H9 (cell line): Measurements from ENCODE around the gene AP4S1. TPM values are rescaled to one million over a fixed set of nuclear protein-coding genes. Genes with fewer than 3 reads are reported as not detected.
A peak's percentile ranks its signal among the peaks of the same experiment; 100 is the strongest.

Experiments
- DNase-seq: peaks from one replicate; pipeline ENCODE4 v3.0.0-alpha.2; 2017
- H2AFZ ChIP-seq: one replicate; pipeline ENCODE4 v1.6.1; 2013; ENCODE audit warnings: mild to moderate bottlenecking, low read length, control low read depth, moderate library complexity
- H2AK5ac ChIP-seq: 2 replicates; pipeline ENCODE4 v1.6.1; 2013; ENCODE audit warnings: low read length, control low read depth, mixed read lengths; ENCODE audit not compliant: insufficient read length
- H2BK120ac ChIP-seq: one replicate; pipeline ENCODE4 v1.6.1; 2013; ENCODE audit warnings: low read depth, mild to moderate bottlenecking, low read length, control low read depth, inconsistent platforms; ENCODE audit not compliant: poor library complexity, severe bottlenecking
- H2BK12ac ChIP-seq: 2 replicates; pipeline ENCODE4 v1.6.1; 2013; ENCODE audit warnings: low read length, control low read depth, mixed read lengths, low read depth; ENCODE audit not compliant: insufficient read length
- H2BK15ac ChIP-seq: 2 replicates; pipeline ENCODE4 v1.6.1; 2013; ENCODE audit warnings: low read depth, low read length, control low read depth
- H2BK20ac ChIP-seq: one replicate; pipeline ENCODE4 v1.6.1; 2013; ENCODE audit warnings: low read depth, mild to moderate bottlenecking, low read length, control low read depth, inconsistent platforms; ENCODE audit not compliant: poor library complexity, severe bottlenecking
- H2BK5ac ChIP-seq: 2 replicates; pipeline ENCODE4 v1.6.1; 2013; ENCODE audit warnings: low read length, control low read depth, mixed read lengths; ENCODE audit not compliant: insufficient read length
- H3K14ac ChIP-seq: 2 replicates; pipeline ENCODE4 v1.6.1; 2013; ENCODE audit warnings: low read length, control low read depth; ENCODE audit not compliant: insufficient read depth
- H3K18ac ChIP-seq: 2 replicates; pipeline ENCODE4 v1.6.1; 2013; ENCODE audit warnings: low read depth, mild to moderate bottlenecking, mixed read lengths, low read length, control low read depth; ENCODE audit not compliant: insufficient read length
- H3K23ac ChIP-seq: 2 replicates; pipeline ENCODE4 v1.6.1; 2013; ENCODE audit warnings: low read length, control low read depth, mixed read lengths, low read depth; ENCODE audit not compliant: insufficient read length
- H3K23me2 ChIP-seq: 2 replicates; pipeline ENCODE4 v1.6.1; 2013; ENCODE audit warnings: low read depth, mild to moderate bottlenecking, mixed read lengths, low read length, control low read depth; ENCODE audit not compliant: insufficient read length, poor library complexity, severe bottlenecking
- H3K27ac ChIP-seq: 2 replicates; pipeline ENCODE4 v1.5.1; 2013; ENCODE audit warnings: low read length, control low read depth, mixed read lengths, low read depth; ENCODE audit not compliant: insufficient read length
- H3K27me3 ChIP-seq: 2 replicates; pipeline ENCODE4 v1.6.1; 2013; ENCODE audit warnings: low read length, control low read depth, inconsistent platforms; ENCODE audit not compliant: insufficient read depth
- H3K4ac ChIP-seq: 2 replicates; pipeline ENCODE4 v1.6.1; 2013; ENCODE audit warnings: low read depth, mild to moderate bottlenecking, control low read depth, inconsistent platforms, low read length, moderate library complexity
- H3K4me1 ChIP-seq: 2 replicates; pipeline ENCODE4 v1.6.1; 2013; ENCODE audit warnings: low read length, control low read depth, inconsistent platforms; ENCODE audit not compliant: insufficient read depth
- H3K4me2 ChIP-seq: 2 replicates; pipeline ENCODE4 v1.6.1; 2013; ENCODE audit warnings: low read length, control low read depth, mixed read lengths; ENCODE audit not compliant: insufficient read length, insufficient read depth
- H3K56ac ChIP-seq: 2 replicates; pipeline ENCODE4 v1.6.1; 2013; ENCODE audit warnings: low read depth, mild to moderate bottlenecking, mixed read lengths, low read length, control low read depth; ENCODE audit not compliant: insufficient read length
- H3K79me1 ChIP-seq: 2 replicates; pipeline ENCODE4 v1.6.1; 2013; ENCODE audit warnings: low read depth, mild to moderate bottlenecking, moderate library complexity, low read length, control low read depth, inconsistent platforms; ENCODE audit not compliant: insufficient read depth, poor library complexity, severe bottlenecking
- H3K79me2 ChIP-seq: 2 replicates; pipeline ENCODE4 v1.6.1; 2013; ENCODE audit warnings: low read length, control low read depth, inconsistent platforms; ENCODE audit not compliant: insufficient read depth
- H3K9ac ChIP-seq: 2 replicates; pipeline ENCODE4 v1.6.1; 2013; ENCODE audit warnings: low read length, control low read depth, mixed read lengths; ENCODE audit not compliant: insufficient read length; ENCODE audit errors: extremely low read depth
- H3K9me3 ChIP-seq: one replicate; pipeline ENCODE4 v1.6.1; 2013; ENCODE audit warnings: low read depth, low read length, inconsistent platforms; ENCODE audit not compliant: control insufficient read depth
- H3T11ph ChIP-seq: one replicate; pipeline ENCODE4 v1.6.1; 2013; ENCODE audit warnings: mild to moderate bottlenecking, low read length, control low read depth, inconsistent platforms
- H4K20me1 ChIP-seq: one replicate; pipeline ENCODE4 v1.6.1; 2013; ENCODE audit not compliant: control insufficient read depth, insufficient read length, insufficient read depth
- H4K5ac ChIP-seq: 2 replicates; pipeline ENCODE4 v1.6.1; 2013; ENCODE audit warnings: low read depth, mild to moderate bottlenecking, mixed read lengths, low read length, control low read depth; ENCODE audit not compliant: insufficient read length
- H4K8ac ChIP-seq: replicated peaks from 2 replicates; pipeline ENCODE4 v1.6.1; 2013; ENCODE audit warnings: low read length, control low read depth, mixed read lengths, low read depth; ENCODE audit not compliant: insufficient read length
- H4K91ac ChIP-seq: 2 replicates; pipeline ENCODE4 v1.6.1; 2013; ENCODE audit warnings: low read depth, mild to moderate bottlenecking, moderate library complexity, mixed read lengths, low read length, control low read depth; ENCODE audit not compliant: insufficient read length
- H3K27ac Mint-ChIP-seq, 3 experiments: 2 replicates in 2 of 3; 3 replicates in 1 of 3; pipeline ENCODE4 v1.8.0; 2020 to 2021; ENCODE audit warnings: mixed read lengths in 3 of 3, mild to moderate bottlenecking in 1 of 3, moderate library complexity in 1 of 3
- H3K27me3 Mint-ChIP-seq: 2 replicates; pipeline ENCODE4 v1.8.0; 2021; ENCODE audit warnings: low read depth, mild to moderate bottlenecking, moderate library complexity, mixed read lengths
- H3K36me3 Mint-ChIP-seq, 3 experiments: 2 replicates in 2 of 3; 3 replicates in 1 of 3; pipeline ENCODE4 v1.8.0; 2020 to 2021; ENCODE audit warnings: low read depth in 3 of 3, mixed read lengths in 3 of 3; ENCODE audit not compliant: insufficient read depth in 1 of 3
- H3K4me1 Mint-ChIP-seq, 2 experiments: 2 replicates each; pipeline ENCODE4 v1.8.0; 2020; ENCODE audit warnings: mixed read lengths in 2 of 2
- H3K4me3 Mint-ChIP-seq, 2 experiments: 2 replicates in 1 of 2; 3 replicates in 1 of 2; pipeline ENCODE4 v1.8.0; 2020 to 2021; ENCODE audit warnings: mild to moderate bottlenecking in 2 of 2, mixed read lengths in 2 of 2, moderate library complexity in 1 of 2
- H3K9me3 Mint-ChIP-seq, 2 experiments: 2 replicates in 1 of 2; 3 replicates in 1 of 2; pipeline ENCODE4 v1.8.0; 2020; ENCODE audit warnings: mild to moderate bottlenecking in 2 of 2, mixed read lengths in 2 of 2, moderate library complexity in 1 of 2
- WGBS: extraction: QIAGEN DNeasy Blood & Tissue Kit; methylation state at CpG from one replicate; pipeline ENCODE4 v1.1.7; 2013; ENCODE audit warnings: missing lambda C conversion rate, low lambda C conversion rate, mixed read lengths; ENCODE audit not compliant: insufficient read length; ENCODE audit errors: extremely low coverage; 5-methylcytosine and 5-hydroxymethylcytosine counted together
- total RNA-seq: library from RNA; stranded (reverse); gene quantifications from 2 replicates; pipeline ENCODE4 v1.2.1, GENCODE V29; 2021
- TF ChIP-seq, protein P1 (sequence below): fragments of 200-600 bp; sonication (generic); conservative IDR thresholded peaks from 3 replicates; pipeline ENCODE4 v1.8.0; 2021; ENCODE audit warnings: antibody characterized with exemption, mild to moderate bottlenecking

Gene AP4S1
- total RNA-seq, 1 experiment from 2014 or later = 13.7 TPM

GRCh38 chr14:31118892-31119291 is 93.4 kb downstream of the AP4S1 start:
- Histone ChIP-seq H3K27me3 (no peaks in the 10 kb centered on the region), H3K4me1 (no peaks in the 10 kb centered on the region; the same call in 1 of the 2 replicates), H2AK5ac (no peak overlapping the region), H3K9ac (no peak overlapping the region), H4K8ac (no peak overlapping the region), H3T11ph (no peak overlapping the region), H3K4ac (no peak overlapping the region), H3K27ac (no peak overlapping the region), H3K18ac (no peak overlapping the region), H2AFZ (no peak overlapping the region), H2BK20ac (no peak overlapping the region), H3K23ac (no peak overlapping the region), H2BK12ac (no peak overlapping the region), H3K79me1 (no peaks in the 10 kb centered on the region), H3K56ac (no peak overlapping the region), H4K20me1 (no peaks in the 10 kb centered on the region), H4K5ac (no peak overlapping the region), H3K14ac (no peak overlapping the region), H2BK15ac (no peak overlapping the region), H3K79me2 (no peaks in the 10 kb centered on the region), H3K23me2 (no peaks in the 10 kb centered on the region), H3K4me2 (no peak overlapping the region), H2BK120ac (no peak overlapping the region), H4K91ac (no peak overlapping the region), H3K9me3 (no peaks in the 10 kb centered on the region), H2BK5ac (no peak overlapping the region)
- H3K9me3 Mint-ChIP-seq = no peaks in the 10 kb centered on the region
- H3K27ac Mint-ChIP-seq = peak overlapping the region in 2 of 3 experiments; percentile 8 to 54; a peak in 1 of 7 replicates
- no peak overlapping the region; a peak in 1 of 5 replicates for H3K4me3 Mint-ChIP-seq
- WGBS = no CpG with 5 or more reads among the region's 3 CpGs
- H3K4me1 Mint-ChIP-seq = peaks cover 26 to 27% of the 10 kb centered on the region in 2 experiments
- TF ChIP-seq, protein P1, sequence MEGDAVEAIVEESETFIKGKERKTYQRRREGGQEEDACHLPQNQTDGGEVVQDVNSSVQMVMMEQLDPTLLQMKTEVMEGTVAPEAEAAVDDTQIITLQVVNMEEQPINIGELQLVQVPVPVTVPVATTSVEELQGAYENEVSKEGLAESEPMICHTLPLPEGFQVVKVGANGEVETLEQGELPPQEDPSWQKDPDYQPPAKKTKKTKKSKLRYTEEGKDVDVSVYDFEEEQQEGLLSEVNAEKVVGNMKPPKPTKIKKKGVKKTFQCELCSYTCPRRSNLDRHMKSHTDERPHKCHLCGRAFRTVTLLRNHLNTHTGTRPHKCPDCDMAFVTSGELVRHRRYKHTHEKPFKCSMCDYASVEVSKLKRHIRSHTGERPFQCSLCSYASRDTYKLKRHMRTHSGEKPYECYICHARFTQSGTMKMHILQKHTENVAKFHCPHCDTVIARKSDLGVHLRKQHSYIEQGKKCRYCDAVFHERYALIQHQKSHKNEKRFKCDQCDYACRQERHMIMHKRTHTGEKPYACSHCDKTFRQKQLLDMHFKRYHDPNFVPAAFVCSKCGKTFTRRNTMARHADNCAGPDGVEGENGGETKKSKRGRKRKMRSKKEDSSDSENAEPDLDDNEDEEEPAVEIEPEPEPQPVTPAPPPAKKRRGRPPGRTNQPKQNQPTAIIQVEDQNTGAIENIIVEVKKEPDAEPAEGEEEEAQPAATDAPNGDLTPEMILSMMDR = no peak
- peaks cover 21 to 74% (median 67%) of the 10 kb centered on the region in 3 experiments for H3K36me3 Mint-ChIP-seq
- no peaks in the 10 kb centered on the region for H3K27me3 Mint-ChIP-seq
- DNase-seq = no peak
